ENCODE data around the gene HLA-DPB1. TPM values are rescaled to one million over a fixed set of nuclear protein-coding genes. Genes with fewer than 3 reads are reported as not detected.

The HLA-DPB1 gene
- total and polyA plus RNA-seq, 2 of the 4 experiments (the other 2 are of a cell fraction), result 7.7 to 10.7 TPM

GRCh38 chr6:33123732-33124524 is 48.1 kb downstream of the HLA-DPB1 start (continued):
- TF ChIP-seq MXI1 (IDR thresholded peaks at IDR 0.05; ENCODE audit: borderline replicate concordance, low read depth, low read length), result no peak

DNA sequence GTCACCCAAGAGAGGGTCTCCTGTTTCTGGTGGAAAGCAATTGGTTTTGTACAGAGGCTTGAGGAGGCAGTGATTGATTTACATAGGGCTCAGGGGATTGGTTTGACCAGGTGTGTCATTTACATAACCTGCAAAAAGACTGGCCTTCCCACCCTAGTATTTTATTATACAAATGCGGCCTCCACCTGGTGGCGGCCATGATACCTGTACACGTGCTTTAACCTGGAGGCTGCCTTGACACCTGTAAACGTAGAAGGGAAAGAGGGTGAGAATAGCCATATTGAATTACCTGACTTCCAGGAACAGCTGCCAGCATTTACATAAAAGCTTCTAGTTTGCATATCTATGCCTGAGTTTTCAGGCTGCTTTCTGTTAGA is 48.7 kb downstream of the HLA-DPB1 start:
- no peaks in the 10 kb centered on the region for H3K9me1 ChIP-seq (ENCODE audit: insufficient read depth, low read length)
- no peak overlapping the region for H2BK120ac ChIP-seq (ENCODE audit: low read depth, low read length)
- no peaks in the 10 kb centered on the region for H3K36me3 ChIP-seq (ENCODE audit: control insufficient read depth, insufficient read depth, low read length)
- no peak overlapping the region for H3K4me2 ChIP-seq (ENCODE audit: low read depth, low read length)
- H3K79me1 ChIP-seq (ENCODE audit: low read depth in 1 of 2, low read length in 2 of 2), result no peaks in the 10 kb centered on the region
- no peak overlapping the region for H2AK5ac ChIP-seq (ENCODE audit: low read depth, low read length)
- H4K91ac ChIP-seq (ENCODE audit: insufficient read depth, low read depth, low read length), result no peak overlapping the region
- BruUV-seq (replicated peaks), result no TSS peak
- H3K9me3 ChIP-seq (ENCODE audit: control insufficient read depth, insufficient read depth, low read length), result peaks cover 9% of the 10 kb centered on the region
- no peak overlapping the region for H4K8ac ChIP-seq (ENCODE audit: low read depth in 2 of 2, low read length in 2 of 2)
- H3K27me3 ChIP-seq (ENCODE audit: control insufficient read depth, insufficient read depth, low read length), result peaks cover 49% of the 10 kb centered on the region
- no peak overlapping the region for H3K9ac ChIP-seq (ENCODE audit: low read depth, low read length)
- no peak overlapping the region for H4K5ac ChIP-seq (ENCODE audit: low read depth, low read length)
- no peaks in the 10 kb centered on the region for H3K4me1 ChIP-seq (ENCODE audit: control insufficient read depth, insufficient read depth, low read length)
- H2BK5ac ChIP-seq (ENCODE audit: low read depth, low read length, poor library complexity, severe bottlenecking), result no peak overlapping the region
- DNase-seq (no peak), ATAC-seq (ENCODE audit: low read depth) (no peak)
- H3K18ac ChIP-seq (ENCODE audit: low read depth, low read length), result no peak overlapping the region
- no peak overlapping the region for H3K23ac ChIP-seq (ENCODE audit: low read depth, low read length)
- dilution Hi-C loops (cut with HindIII; ENCODE audit: low sequenced_read_pairs, unreplicated experiment) (no loop called here), in situ Hi-C loops (cut with MboI; ENCODE audit: low sequenced_read_pairs) (loop anchor here (10.0 kb wide), 1 partner anchor 120 kb away; no protein-coding TSS in a partner anchor), intact Hi-C loops (cut with micrococcal nuclease) (no loop called here)
- no peak overlapping the region for H2AK9ac ChIP-seq (replicated peaks; ENCODE audit: low read depth, low read length, poor library complexity)
- H2AFZ ChIP-seq (replicated peaks; ENCODE audit: low read length, poor library complexity), result no peak overlapping the region
- H3K14ac ChIP-seq (replicated peaks; ENCODE audit: low read depth, low read length), result no peak overlapping the region
- CTCF ChIA-PET, result interaction anchor here (0.7 to 0.9 kb wide), 2 partner anchors 124 to 125 kb away, joined by 3 read pairs; no protein-coding TSS in a partner anchor
- H4K20me1 ChIP-seq (ENCODE audit: insufficient read depth, low read length), result no peaks in the 10 kb centered on the region
- no peak overlapping the region for H2BK15ac ChIP-seq (ENCODE audit: low read depth, low read length)
- H3K4ac ChIP-seq (ENCODE audit: low read depth, low read length), result no peak overlapping the region
- no peak overlapping the region for H3K4me3 ChIP-seq (ENCODE audit: insufficient read depth, low read depth, low read length)
- POLR2A ChIA-PET (ENCODE audit: unreplicated experiment), result no interaction called here
- H3K56ac ChIP-seq (ENCODE audit: extremely low read depth, insufficient read depth, low read length), result no peak overlapping the region
- H3K27ac ChIP-seq (ENCODE audit: insufficient read depth, low read length), result no peak overlapping the region
- H2BK20ac ChIP-seq (ENCODE audit: low read depth, low read length), result no peak overlapping the region
- no CpG with 5 or more reads among the region's 4 CpGs for WGBS, 2 experiments (ENCODE audit: extremely low coverage in 2 of 2, insufficient read length in 1 of 2)
- TF ChIP-seq, protein P1, sequence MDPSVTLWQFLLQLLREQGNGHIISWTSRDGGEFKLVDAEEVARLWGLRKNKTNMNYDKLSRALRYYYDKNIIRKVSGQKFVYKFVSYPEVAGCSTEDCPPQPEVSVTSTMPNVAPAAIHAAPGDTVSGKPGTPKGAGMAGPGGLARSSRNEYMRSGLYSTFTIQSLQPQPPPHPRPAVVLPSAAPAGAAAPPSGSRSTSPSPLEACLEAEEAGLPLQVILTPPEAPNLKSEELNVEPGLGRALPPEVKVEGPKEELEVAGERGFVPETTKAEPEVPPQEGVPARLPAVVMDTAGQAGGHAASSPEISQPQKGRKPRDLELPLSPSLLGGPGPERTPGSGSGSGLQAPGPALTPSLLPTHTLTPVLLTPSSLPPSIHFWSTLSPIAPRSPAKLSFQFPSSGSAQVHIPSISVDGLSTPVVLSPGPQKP (IDR thresholded peaks at IDR 0.05; ENCODE audit: borderline replicate concordance, low read depth, low read length), result no peak
- no peak for TF ChIP-seq POLR2A (IDR thresholded peaks at IDR 0.05; ENCODE audit: low read depth, low read length)
- no peak for TF ChIP-seq CEBPB (IDR thresholded peaks at IDR 0.05; ENCODE audit: low read depth, low read length)
- TF ChIP-seq, protein P2, sequence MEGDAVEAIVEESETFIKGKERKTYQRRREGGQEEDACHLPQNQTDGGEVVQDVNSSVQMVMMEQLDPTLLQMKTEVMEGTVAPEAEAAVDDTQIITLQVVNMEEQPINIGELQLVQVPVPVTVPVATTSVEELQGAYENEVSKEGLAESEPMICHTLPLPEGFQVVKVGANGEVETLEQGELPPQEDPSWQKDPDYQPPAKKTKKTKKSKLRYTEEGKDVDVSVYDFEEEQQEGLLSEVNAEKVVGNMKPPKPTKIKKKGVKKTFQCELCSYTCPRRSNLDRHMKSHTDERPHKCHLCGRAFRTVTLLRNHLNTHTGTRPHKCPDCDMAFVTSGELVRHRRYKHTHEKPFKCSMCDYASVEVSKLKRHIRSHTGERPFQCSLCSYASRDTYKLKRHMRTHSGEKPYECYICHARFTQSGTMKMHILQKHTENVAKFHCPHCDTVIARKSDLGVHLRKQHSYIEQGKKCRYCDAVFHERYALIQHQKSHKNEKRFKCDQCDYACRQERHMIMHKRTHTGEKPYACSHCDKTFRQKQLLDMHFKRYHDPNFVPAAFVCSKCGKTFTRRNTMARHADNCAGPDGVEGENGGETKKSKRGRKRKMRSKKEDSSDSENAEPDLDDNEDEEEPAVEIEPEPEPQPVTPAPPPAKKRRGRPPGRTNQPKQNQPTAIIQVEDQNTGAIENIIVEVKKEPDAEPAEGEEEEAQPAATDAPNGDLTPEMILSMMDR (conservative IDR thresholded peaks at IDR 0.05; ENCODE audit: low read depth, low read length), result no peak
- no peak for TF ChIP-seq RFX5 (IDR thresholded peaks at IDR 0.05; ENCODE audit: low read depth, low read length)
- TF ChIP-seq BHLHE40 (IDR thresholded peaks at IDR 0.05; ENCODE audit: low read depth, low read length), result no peak
- no peak for TF ChIP-seq MAZ (IDR thresholded peaks at IDR 0.05; ENCODE audit: borderline replicate concordance, low read depth, low read length)
- TF ChIP-seq USF2 (IDR thresholded peaks at IDR 0.05; ENCODE audit: low read depth, low read length), result no peak
- no peak for TF ChIP-seq MXI1 (IDR thresholded peaks at IDR 0.05; ENCODE audit: borderline replicate concordance, low read depth, low read length)
- TF ChIP-seq CHD1 (IDR thresholded peaks at IDR 0.05; ENCODE audit: low read depth, low read length), result no peak
- TF ChIP-seq NFE2L2 (IDR thresholded peaks at IDR 0.05; ENCODE audit: low read depth, low read length), result no peak
- TF ChIP-seq MAFK (IDR thresholded peaks at IDR 0.05; ENCODE audit: low read depth, low read length), result no peak
- TF ChIP-seq SMC3 (IDR thresholded peaks at IDR 0.05; ENCODE audit: low read depth, low read length), result no peak

Data from IMR-90 (cell line).